SK-N-SH treated with all-trans-retinoic acid at 6 μM for 48 hours (cell line): ENCODE measurements around the gene IL3RA.

Experiments
- ATAC-seq: fragments of 200-7000 bp; cut with Tn5 transposase; 3 replicates; pipeline ENCODE4 v1.9.1; 2020; ENCODE audit warnings: mild to moderate bottlenecking, moderate library complexity
- ARNTL ChIP-seq: fragments of 450-650 bp; formaldehyde crosslinking; IDR thresholded peaks from 2 replicates; pipeline ENCODE4 v1.5.0; 2020; ENCODE audit warnings: low read depth, mild to moderate bottlenecking, moderate library complexity, borderline replicate concordance
- CREB5 ChIP-seq: fragments of 250-450 bp; sonication (Bioruptor Pico); IDR thresholded peaks from 2 replicates; pipeline ENCODE4 v1.5.1; 2020; ENCODE audit warnings: low read depth, mild to moderate bottlenecking, moderate library complexity
- CSDC2 ChIP-seq: fragments of 250-450 bp; sonication (Bioruptor Pico); IDR thresholded peaks from 2 replicates; pipeline ENCODE4 v1.5.0; 2020; ENCODE audit warnings: mild to moderate bottlenecking, moderate library complexity
- CSRNP3 ChIP-seq: fragments of 250-450 bp; sonication (Bioruptor Pico); IDR thresholded peaks from 2 replicates; pipeline ENCODE4 v1.5.1; 2021; ENCODE audit warnings: mild to moderate bottlenecking, moderate library complexity
- GLIS3 ChIP-seq: fragments of 250-450 bp; sonication (Bioruptor Pico); IDR thresholded peaks from 2 replicates; pipeline ENCODE4 v1.5.0; 2020; ENCODE audit warnings: mild to moderate bottlenecking, moderate library complexity
- OSR1 ChIP-seq: fragments of 250-450 bp; sonication (Bioruptor Pico); IDR thresholded peaks from 2 replicates; pipeline ENCODE4 v1.8.0; 2022; ENCODE audit warnings: moderate library complexity, mild to moderate bottlenecking, inconsistent platforms
- PATZ1 ChIP-seq: fragments of 250-450 bp; sonication (Bioruptor Pico); IDR thresholded peaks from 2 replicates; pipeline ENCODE4 v1.8.0; 2020; ENCODE audit warnings: mild to moderate bottlenecking, moderate library complexity, borderline replicate concordance
- POU6F1 ChIP-seq: fragments of 250-450 bp; sonication (Bioruptor Pico); IDR thresholded peaks from 2 replicates; pipeline ENCODE4 v1.8.0; 2021; ENCODE audit warnings: low read depth, mild to moderate bottlenecking, moderate library complexity, borderline replicate concordance
- PPARA ChIP-seq: fragments of 250-450 bp; sonication (Bioruptor Pico); IDR thresholded peaks from 2 replicates; pipeline ENCODE4 v1.5.0; 2020; ENCODE audit warnings: mild to moderate bottlenecking, borderline replicate concordance
- RARB ChIP-seq: fragments of 250-450 bp; sonication (Bioruptor Pico); IDR thresholded peaks from 2 replicates; pipeline ENCODE4 v1.8.0; 2021; ENCODE audit warnings: mild to moderate bottlenecking, moderate library complexity
- SNAI2 ChIP-seq: fragments of 250-450 bp; sonication (Bioruptor Pico); IDR thresholded peaks from 2 replicates; pipeline ENCODE4 v1.5.0; 2020; ENCODE audit warnings: mild to moderate bottlenecking, moderate library complexity
- TCF4 ChIP-seq: fragments of 250-450 bp; sonication (Bioruptor Pico); IDR thresholded peaks from 2 replicates; pipeline ENCODE4 v1.8.0; 2021; ENCODE audit warnings: mild to moderate bottlenecking, moderate library complexity, borderline replicate concordance
- TOX ChIP-seq: fragments of 250-450 bp; sonication (Bioruptor Pico); IDR thresholded peaks from 2 replicates; pipeline ENCODE4 v1.8.0; 2021; ENCODE audit warnings: mild to moderate bottlenecking, moderate library complexity, borderline replicate concordance
- TSHZ2 ChIP-seq: fragments of 250-450 bp; sonication (Bioruptor Pico); IDR thresholded peaks from 2 replicates; pipeline ENCODE4 v1.5.0; 2020; ENCODE audit warnings: mild to moderate bottlenecking, moderate library complexity
- ZC3H10 ChIP-seq: fragments of 250-450 bp; sonication (Bioruptor Pico); IDR thresholded peaks from 2 replicates; pipeline ENCODE4 v1.5.1; 2021; ENCODE audit warnings: mild to moderate bottlenecking, moderate library complexity
- ZFP3 ChIP-seq: fragments of 250-450 bp; sonication (Bioruptor Pico); IDR thresholded peaks from 2 replicates; pipeline ENCODE4 v1.5.0; 2020; ENCODE audit warnings: mild to moderate bottlenecking, moderate library complexity
- ZFP30 ChIP-seq: fragments of 450-650 bp; formaldehyde crosslinking; IDR thresholded peaks from 2 replicates; pipeline ENCODE4 v1.5.0; 2022; ENCODE audit warnings: mild to moderate bottlenecking, moderate library complexity
- ZNF565 ChIP-seq: fragments of 450-650 bp; formaldehyde crosslinking; conservative IDR thresholded peaks from 2 replicates; pipeline ENCODE4 v1.5.0; 2020; ENCODE audit warnings: low read depth, mild to moderate bottlenecking, moderate library complexity
- ZNF70 ChIP-seq: fragments of 450-650 bp; formaldehyde crosslinking; IDR thresholded peaks from 2 replicates; pipeline ENCODE4 v1.5.0; 2020; ENCODE audit warnings: mild to moderate bottlenecking, moderate library complexity
- ZNF8 ChIP-seq: fragments of 450-650 bp; formaldehyde crosslinking; IDR thresholded peaks from 2 replicates; pipeline ENCODE4 v1.5.0; 2020; ENCODE audit warnings: mild to moderate bottlenecking, moderate library complexity

IL3RA gene

GRCh38 chrX:1417921-1418771, 81.6 kb downstream of the IL3RA start (continued):
- TF ChIP-seq TSHZ2 (no peak), ZNF70 (CRISPR knock-in tag) (no peak), POU6F1 (CRISPR knock-in tag) (no peak), OSR1 (CRISPR knock-in tag) (no peak)

- peak; percentile 4; the same call in 2 of the 3 replicates for ATAC-seq
- no peak for TF ChIP-seq TSHZ2
- TF ChIP-seq GLIS3 (CRISPR knock-in tag), result no peak
- TF ChIP-seq ZFP30 (CRISPR knock-in tag), result no peak
- TF ChIP-seq TCF4, result no peak
- TF ChIP-seq ZNF8 (CRISPR knock-in tag), result no peak
- TF ChIP-seq ZC3H10 (CRISPR knock-in tag), result no peak
- no peak for TF ChIP-seq OSR1 (CRISPR knock-in tag)
- TF ChIP-seq ZNF565 (CRISPR knock-in tag), result no peak
- no peak for TF ChIP-seq TOX (CRISPR knock-in tag)
- TF ChIP-seq POU6F1 (CRISPR knock-in tag), result no peak
- TF ChIP-seq CSRNP3 (CRISPR knock-in tag), result no peak
- no peak for TF ChIP-seq RARB (CRISPR knock-in tag)
- TF ChIP-seq PATZ1 (CRISPR knock-in tag), result no peak
- no peak for TF ChIP-seq ZNF70 (CRISPR knock-in tag)
- no peak for TF ChIP-seq CREB5
- no peak for TF ChIP-seq ARNTL (CRISPR knock-in tag)
- no peak for TF ChIP-seq ZFP3
- no peak for TF ChIP-seq PPARA (CRISPR knock-in tag)
- no peak for TF ChIP-seq SNAI2
- TF ChIP-seq CSDC2 (CRISPR knock-in tag), result no peak
- TF ChIP-seq, all 23 proteins: peak for 0
Observed at GRCh38 chrX:1418901-1419544, 82.4 kb downstream of the IL3RA start.
